ENCODE measurements around the gene ACAP3.

The ACAP3 gene

DNA sequence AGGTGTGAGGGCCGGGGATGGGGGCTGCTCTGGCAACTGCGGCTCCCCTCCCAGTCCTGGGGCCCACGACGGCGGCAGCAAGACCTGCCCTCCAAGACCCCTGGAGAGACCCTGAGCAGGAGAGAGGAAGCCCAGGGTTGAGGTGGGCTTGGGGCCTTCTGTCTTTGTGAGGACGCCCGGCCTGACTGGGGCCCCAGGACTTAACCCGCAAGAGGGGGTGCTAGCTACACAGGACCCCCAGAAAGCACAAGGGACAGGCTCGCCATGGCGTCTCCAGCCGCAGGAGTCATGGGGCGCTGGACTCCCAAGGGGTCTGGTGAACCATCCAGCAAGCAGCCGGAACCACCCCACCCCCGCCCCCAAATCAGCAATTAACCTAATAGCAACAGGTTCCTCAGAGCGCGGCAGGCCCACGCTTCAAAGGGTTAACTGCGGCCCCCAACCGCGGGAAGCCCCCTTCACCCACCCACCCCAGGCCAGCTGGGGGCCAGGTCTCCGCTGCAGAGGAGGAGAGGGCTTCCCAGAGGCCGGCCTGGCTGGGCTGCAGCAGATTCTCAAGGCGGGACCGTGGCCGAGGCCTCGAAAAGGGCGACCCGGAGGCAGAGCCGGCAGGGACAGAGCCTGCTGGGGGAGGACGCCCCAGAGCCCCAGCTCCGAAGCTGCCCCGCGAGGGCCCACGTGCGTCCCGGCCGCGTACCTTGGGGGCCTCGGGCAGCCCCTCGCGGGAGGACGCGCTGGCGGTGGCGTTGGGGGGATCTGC, 61.7 kb downstream of the ACAP3 start:
- no peak for DNase-seq (ENCODE audit: low read depth in 2 of 2)

DNA sequence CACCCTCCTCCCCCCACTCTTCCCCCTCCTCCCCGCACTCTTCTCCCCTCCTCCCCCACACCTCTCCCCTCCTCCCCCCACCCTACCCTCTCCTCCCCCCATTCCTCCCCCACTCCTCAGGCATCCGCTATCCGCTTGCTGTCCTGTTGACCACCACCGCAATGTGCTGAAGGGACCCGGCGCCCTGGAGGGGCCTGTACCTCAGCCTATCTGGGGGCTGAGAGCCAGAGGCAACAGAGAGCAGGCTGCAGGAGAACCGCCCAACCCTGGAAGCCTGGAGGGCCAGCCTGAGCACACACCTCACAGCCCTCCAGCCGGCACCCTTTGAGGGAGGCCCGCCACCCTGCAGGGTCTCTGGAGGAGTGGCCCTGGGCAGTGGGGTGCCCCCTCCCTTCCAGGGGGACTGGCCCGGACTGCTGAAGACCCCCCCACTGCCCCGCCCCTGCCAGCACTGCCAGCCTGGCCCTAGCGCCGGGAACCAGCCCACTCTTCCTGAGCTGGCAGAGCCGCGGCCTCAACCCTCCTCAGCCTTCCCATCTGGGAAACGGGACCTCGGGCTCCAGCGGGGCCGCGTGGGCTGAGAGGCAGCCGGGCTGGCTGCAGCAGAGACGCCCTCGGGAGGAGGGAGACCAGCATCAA, 62.4 kb downstream of the ACAP3 start:
- DNase-seq (ENCODE audit: low read depth in 2 of 2) = no peak

DNA sequence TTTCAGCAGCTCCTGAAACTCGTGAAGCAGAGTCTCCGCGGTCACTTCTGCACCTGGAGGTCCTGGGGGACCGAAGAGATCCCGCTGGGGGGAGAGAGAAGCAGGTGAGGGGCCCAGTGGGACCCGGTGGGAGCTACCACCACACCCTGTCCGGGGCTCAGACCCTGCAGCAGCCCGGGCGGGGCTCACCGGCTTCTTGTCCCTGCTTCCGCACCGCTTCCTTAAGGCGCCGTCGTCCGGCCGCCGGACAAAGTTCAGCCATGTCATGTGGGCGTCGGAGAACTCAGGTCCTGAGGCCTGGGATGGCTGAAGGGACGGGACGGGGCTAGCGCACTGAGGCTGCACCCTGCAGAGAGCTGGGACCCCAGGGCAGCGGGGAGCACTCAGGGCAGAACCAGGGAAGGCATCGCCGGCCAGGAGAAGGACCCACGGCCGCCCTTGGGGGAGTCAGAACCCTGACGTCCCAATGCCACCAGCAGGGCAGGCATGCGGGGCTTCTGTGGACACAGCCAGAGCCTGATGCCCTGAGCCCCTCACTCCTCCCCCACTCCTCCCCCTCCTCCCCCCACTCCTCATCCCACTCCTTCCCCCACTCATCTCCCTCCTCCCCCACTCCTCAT, 63.4 kb downstream of the ACAP3 start:
- no peak for DNase-seq (ENCODE audit: low read depth in 2 of 2)

DNA sequence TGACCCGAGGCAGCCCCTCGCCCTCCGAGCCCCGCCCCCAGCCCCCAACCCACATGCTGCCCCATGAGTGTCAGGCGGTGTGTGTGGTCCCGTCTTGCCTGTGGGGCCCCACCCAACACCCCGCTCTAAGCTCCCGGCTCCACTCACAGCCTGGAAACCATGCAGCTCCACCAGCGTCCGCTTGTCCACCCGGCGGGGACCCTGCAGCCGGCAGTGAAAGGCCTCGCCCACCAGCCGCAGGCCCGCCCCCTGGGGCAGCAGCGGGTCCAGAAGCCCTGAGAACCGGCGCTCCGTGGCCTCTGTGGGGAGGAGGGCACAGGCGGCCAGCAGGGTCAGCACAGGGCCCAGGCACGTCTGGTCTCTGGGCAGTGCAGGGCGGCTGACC, 63.9 kb downstream of the ACAP3 start:
- no peak for DNase-seq (ENCODE audit: low read depth in 2 of 2)

DNA sequence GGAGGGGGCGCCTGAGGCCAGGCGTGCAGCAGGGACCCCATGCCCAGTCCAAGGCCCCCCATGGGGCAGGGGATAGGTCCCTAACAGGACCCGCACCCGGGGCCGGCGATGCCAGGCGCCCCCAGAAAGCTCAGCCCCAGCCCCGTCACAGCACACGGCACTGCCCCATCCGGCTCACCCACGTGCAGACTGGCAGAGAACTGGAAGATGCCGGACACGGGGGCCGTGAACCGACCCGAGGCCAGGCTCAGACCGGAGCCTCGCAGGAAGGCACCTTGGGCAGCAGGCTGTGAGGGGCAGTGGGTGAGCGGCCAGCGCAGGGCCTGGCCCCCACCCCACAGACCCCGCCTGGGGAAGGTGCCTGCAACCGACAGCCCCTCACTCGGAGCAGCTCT, 64.5 kb downstream of the ACAP3 start:
- DNase-seq (ENCODE audit: low read depth in 2 of 2) = no peak

DNA sequence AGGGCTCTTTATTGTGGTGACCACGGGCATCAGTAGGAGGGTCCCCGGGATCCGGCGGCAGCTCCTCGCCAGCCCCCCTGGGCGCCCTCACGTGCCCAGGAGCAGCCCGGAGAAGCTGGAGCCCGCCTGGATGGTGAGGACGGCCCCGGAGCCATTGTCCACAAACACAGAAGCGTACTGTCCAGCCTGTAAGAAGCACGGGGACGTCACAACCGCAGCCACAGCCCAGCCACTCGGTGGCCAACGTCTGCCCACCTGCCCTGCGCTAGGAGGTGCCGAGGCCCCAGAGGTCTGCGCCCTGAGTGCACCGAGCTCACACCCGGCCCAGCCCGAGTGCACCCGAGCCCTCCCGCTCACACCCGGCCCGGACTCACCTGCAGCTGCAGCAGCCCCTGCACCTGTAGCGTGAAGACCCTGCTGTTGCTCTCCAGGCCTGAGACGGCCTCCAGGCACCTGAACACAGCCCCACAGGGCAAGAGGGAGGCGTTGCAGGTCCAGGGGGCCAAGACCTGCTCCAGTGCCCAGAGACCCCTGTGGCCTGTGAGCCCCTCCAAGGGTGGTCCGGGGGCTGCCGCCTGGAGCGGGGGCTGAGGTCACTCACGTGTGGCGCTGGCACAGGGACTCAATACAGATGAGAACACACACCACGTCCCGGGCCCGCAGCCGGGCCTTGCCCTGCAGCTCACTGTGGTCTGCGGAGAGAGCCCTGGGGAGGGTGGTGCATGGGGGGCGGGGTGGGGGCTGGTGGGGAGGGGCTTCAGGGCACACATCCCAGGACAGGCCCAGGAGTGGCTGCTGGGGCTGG, 65.1 kb downstream of the ACAP3 start:
- DNase-seq (ENCODE audit: low read depth in 2 of 2) = no peak
